ENCODE data around the gene LINC00632. TPM values are rescaled to one million over a fixed set of nuclear protein-coding genes. Genes with fewer than 3 reads are reported as not detected.

LINC00632 gene
- polyA plus RNA-seq, 1 donor (not counting 4 experiments of a cell fraction or from before 2014, with no cell fraction given), result 2.2 TPM

DNA sequence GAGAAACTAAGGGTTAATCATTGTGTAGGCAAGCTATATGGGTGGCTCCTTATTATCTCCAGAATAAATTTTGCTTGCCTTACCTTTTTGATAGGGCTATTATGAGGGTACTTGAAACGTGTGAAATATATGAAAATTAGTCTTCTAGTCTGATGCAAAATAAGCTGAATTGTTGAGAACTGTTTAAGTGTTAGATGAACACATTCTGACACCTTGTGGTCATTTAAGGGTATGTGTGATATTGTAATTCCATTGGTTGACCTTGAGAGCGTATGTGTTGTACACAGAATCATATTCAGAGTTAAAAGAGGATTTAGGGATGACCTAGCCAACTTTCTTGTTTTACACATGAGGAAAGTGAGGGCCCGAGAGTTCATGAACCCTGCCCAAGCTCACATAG lies 44.6 kb upstream of the LINC00632 start:
- H3K9me3 ChIP-seq (ENCODE audit: control insufficient read depth, low read depth, low read length), result no peaks in the 10 kb centered on the region
- H2AFZ ChIP-seq (ENCODE audit: control insufficient read depth, low read length), result no peak overlapping the region
- H3K4me3 ChIP-seq (ENCODE audit: control insufficient read depth in 2 of 3, extremely low read depth in 1 of 3, insufficient read depth in 2 of 3, low read depth in 1 of 3, low read length in 3 of 3), result no peak overlapping the region
- no peaks in the 10 kb centered on the region for H3K27me3 ChIP-seq (ENCODE audit: control insufficient read depth, extremely low read depth, insufficient read depth, low read length)
- no peaks in the 10 kb centered on the region for H3K9me1 ChIP-seq (ENCODE audit: control insufficient read depth, extremely low read depth, insufficient read depth, low read length)
- dilution Hi-C loops (cut with MboI; ENCODE audit: extremely low pct_ligation_motif_present, low sequenced_read_pairs), result no loop called here
- no peak overlapping the region for H3K9ac ChIP-seq (ENCODE audit: control insufficient read depth, extremely low read depth, insufficient read depth, low read length)
- H3K79me2 ChIP-seq (ENCODE audit: control insufficient read depth, insufficient read depth, low read length), result no peaks in the 10 kb centered on the region
- no peak overlapping the region for H3K27ac ChIP-seq (ENCODE audit: control insufficient read depth, insufficient read depth, low read length)
- H3K4me2 ChIP-seq (ENCODE audit: control insufficient read depth, extremely low read depth, insufficient read depth, low read depth, low read length), result no peak overlapping the region
- no peaks in the 10 kb centered on the region for H4K20me1 ChIP-seq (ENCODE audit: control insufficient read depth, extremely low read depth, insufficient read depth, low read length)
- no peaks in the 10 kb centered on the region for H3K4me1 ChIP-seq (ENCODE audit: control insufficient read depth, extremely low read depth, insufficient read depth, low read length)
- no peak for FAIRE-seq
- no peak for DNase-seq (ENCODE audit: low read depth, low spot score)
- no peak for TF ChIP-seq EZH2 (IDR thresholded peaks at IDR 0.05; ENCODE audit: low read length)
- TF ChIP-seq, protein P1, sequence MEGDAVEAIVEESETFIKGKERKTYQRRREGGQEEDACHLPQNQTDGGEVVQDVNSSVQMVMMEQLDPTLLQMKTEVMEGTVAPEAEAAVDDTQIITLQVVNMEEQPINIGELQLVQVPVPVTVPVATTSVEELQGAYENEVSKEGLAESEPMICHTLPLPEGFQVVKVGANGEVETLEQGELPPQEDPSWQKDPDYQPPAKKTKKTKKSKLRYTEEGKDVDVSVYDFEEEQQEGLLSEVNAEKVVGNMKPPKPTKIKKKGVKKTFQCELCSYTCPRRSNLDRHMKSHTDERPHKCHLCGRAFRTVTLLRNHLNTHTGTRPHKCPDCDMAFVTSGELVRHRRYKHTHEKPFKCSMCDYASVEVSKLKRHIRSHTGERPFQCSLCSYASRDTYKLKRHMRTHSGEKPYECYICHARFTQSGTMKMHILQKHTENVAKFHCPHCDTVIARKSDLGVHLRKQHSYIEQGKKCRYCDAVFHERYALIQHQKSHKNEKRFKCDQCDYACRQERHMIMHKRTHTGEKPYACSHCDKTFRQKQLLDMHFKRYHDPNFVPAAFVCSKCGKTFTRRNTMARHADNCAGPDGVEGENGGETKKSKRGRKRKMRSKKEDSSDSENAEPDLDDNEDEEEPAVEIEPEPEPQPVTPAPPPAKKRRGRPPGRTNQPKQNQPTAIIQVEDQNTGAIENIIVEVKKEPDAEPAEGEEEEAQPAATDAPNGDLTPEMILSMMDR (optimal IDR thresholded peaks at IDR 0.05 in 1 of 3, IDR thresholded peaks at IDR 0.05 in 1 of 3, conservative IDR thresholded peaks at IDR 0.05 in 1 of 3; ENCODE audit: extremely low read depth in 1 of 3, insufficient read depth in 2 of 3, low read length in 3 of 3), result peak in 2 of 3 experiments; percentile 25 to 43
- no peaks in the 10 kb centered on the region for H3K36me3 ChIP-seq (ENCODE audit: control insufficient read depth in 2 of 2, extremely low read depth in 1 of 2, insufficient read depth in 2 of 2, low read length in 2 of 2)

DNA sequence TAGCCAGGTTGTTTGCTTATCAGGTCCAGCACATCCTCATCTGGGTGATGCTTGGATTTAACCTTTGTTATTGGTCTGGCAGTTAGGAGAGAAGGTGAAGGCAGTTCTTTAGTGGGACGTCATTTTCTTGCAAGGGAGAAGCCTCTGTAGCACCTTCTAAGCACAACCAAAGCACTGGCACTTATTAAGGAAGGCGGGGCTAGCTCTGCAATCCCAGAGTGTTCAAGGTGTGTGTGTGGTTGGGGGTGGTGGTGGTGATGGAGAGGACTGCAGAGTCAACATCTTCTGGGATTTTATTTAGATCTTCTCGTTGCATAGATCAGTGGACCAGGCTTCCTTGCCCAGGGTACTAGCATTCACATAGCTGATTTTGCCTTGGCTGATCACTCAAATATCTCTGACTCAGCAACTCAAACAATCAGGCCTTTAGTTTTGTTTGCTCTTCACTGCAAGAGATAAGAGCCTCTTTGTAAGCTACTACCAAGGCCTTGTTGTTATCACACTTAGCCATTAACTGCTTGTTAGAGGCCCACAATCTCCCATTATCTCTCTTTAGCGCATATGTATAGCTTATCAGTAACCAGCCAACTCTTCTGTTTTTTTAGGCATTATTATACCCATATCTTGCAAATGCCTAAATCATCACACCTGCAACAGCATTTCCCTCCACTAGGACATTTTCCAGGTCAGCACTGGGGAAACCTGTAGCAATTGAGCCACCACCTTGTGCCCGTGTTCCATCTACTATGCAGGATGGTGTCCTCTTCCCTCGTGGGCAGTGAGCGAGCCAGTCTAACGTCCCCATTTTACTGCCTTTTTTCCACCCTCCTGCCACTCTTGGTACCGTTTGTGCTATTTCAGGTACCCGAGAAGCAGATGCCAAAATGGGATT lies 36.5 kb upstream of the LINC00632 start:
- Histone ChIP-seq H3K27me3 (ENCODE audit: control insufficient read depth, extremely low read depth, insufficient read depth, low read length) (no peaks in the 10 kb centered on the region), H2AFZ (ENCODE audit: control insufficient read depth, low read length) (no peak overlapping the region), H3K4me3 (ENCODE audit: control insufficient read depth in 2 of 3, extremely low read depth in 1 of 3, insufficient read depth in 2 of 3, low read depth in 1 of 3, low read length in 3 of 3) (no peak overlapping the region), H3K79me2 (ENCODE audit: control insufficient read depth, insufficient read depth, low read length) (no peaks in the 10 kb centered on the region), H3K27ac (ENCODE audit: control insufficient read depth, insufficient read depth, low read length) (no peak overlapping the region), H3K4me1 (ENCODE audit: control insufficient read depth, extremely low read depth, insufficient read depth, low read length) (no peaks in the 10 kb centered on the region), H3K9me1 (ENCODE audit: control insufficient read depth, extremely low read depth, insufficient read depth, low read length) (no peaks in the 10 kb centered on the region), H3K9me3 (ENCODE audit: control insufficient read depth, low read depth, low read length) (no peaks in the 10 kb centered on the region), H4K20me1 (ENCODE audit: control insufficient read depth, extremely low read depth, insufficient read depth, low read length) (no peaks in the 10 kb centered on the region), H3K36me3 (ENCODE audit: control insufficient read depth in 2 of 2, extremely low read depth in 1 of 2, insufficient read depth in 2 of 2, low read length in 2 of 2) (no peaks in the 10 kb centered on the region), H3K4me2 (ENCODE audit: control insufficient read depth, extremely low read depth, insufficient read depth, low read depth, low read length) (no peak overlapping the region), H3K9ac (ENCODE audit: control insufficient read depth, extremely low read depth, insufficient read depth, low read length) (no peak overlapping the region)
- DNase-seq (ENCODE audit: low read depth, low spot score), result no peak
- no peak for FAIRE-seq
- dilution Hi-C loops (cut with MboI; ENCODE audit: extremely low pct_ligation_motif_present, low sequenced_read_pairs), result no loop called here
- no peak for TF ChIP-seq EZH2 (IDR thresholded peaks at IDR 0.05; ENCODE audit: low read length)
- TF ChIP-seq, protein P1 (optimal IDR thresholded peaks at IDR 0.05 in 1 of 3, IDR thresholded peaks at IDR 0.05 in 1 of 3, conservative IDR thresholded peaks at IDR 0.05 in 1 of 3; ENCODE audit: extremely low read depth in 1 of 3, insufficient read depth in 2 of 3, low read length in 3 of 3), result no peak

All from keratinocyte (primary cell).